ENCODE results near the gene RRM2.
A peak's percentile ranks its signal among the peaks of the same experiment; 100 is the strongest.

The RRM2 gene

DNA sequence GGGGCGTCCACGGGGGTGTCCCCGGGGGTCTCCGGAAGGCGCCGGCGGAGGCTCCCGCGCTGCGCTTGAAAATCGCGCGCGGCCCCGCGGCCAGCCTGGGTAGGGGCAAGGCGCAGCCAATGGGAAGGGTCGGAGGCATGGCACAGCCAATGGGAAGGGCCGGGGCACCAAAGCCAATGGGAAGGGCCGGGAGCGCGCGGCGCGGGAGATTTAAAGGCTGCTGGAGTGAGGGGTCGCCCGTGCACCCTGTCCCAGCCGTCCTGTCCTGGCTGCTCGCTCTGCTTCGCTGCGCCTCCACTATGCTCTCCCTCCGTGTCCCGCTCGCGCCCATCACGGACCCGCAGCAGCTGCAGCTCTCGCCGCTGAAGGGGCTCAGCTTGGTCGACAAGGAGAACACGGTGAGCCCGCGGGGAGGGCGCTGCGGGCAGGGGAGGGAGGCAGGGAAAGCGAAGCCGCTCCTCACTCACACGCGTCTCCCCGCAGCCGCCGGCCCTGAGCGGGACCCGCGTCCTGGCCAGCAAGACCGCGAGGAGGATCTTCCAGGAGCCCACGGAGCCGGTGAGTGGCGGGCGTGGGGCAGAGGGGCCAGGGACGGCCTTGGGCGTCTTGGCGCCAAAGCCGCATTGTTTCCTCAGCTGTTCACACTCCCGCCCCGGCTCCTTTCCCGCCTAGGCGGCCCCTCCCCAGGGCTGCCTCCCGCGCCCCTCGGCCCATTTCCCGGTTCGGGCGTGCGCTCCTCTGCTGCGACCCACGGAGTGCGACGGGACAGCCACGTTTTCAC, at the start of gene RRM2:
Gene RRM2, plus strand, starts transcription at position 240 of the 781 bp plus-strand sequence. Its CDS starts 60 bp downstream, at position 300.
- DNase-seq (ENCODE audit: insufficient read length, low spot score) (peak; percentile 86), FAIRE-seq (no peak)
- TF ChIP-seq POLR2A (IDR thresholded peaks at IDR 0.05; ENCODE audit: low read depth, low read length), result peak; percentile 98

DNA sequence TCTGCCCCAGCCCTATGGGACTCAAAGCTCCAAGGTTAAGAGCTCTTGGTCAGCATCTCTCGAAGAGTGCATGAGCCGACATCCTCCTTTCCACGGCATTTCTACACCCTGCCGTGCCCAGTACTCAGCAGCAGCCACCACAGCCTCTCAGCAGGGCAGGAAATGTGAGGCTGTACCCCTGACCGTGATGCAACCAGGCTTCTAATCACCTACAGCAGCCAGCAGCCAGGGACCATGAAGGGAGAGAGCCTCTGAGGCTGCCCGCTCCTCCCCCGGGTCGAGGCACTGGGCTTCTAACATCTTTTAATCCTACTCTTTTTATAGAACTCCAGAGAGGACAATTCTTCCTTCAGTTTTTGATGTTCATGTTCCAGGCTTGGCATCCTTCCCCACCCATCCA, 48.8 kb upstream of the RRM2 start:
- no peak for TF ChIP-seq POLR2A (IDR thresholded peaks at IDR 0.05; ENCODE audit: low read depth, low read length)
- no peak for FAIRE-seq
- no peak for DNase-seq (ENCODE audit: insufficient read length, low spot score)

DNA sequence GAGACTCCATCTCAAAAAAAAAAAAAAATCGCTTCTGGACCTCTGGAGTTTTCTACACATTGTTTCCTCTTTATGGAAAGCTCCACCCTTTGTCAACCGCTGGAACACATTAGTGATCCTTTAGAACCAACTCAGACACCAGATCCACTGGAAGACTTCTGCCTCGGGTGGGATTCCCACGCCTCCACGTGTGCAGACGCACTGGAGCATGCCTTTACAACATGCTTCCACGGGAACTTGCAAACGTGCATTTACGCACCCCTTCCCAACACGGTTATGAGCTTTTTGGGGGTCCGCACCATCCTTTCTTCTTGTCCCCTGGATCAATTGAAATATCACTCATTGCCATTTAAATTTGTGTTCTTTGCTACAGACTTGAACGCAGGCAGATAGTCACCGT, 47.4 kb upstream of the RRM2 start:
- no peak for DNase-seq (ENCODE audit: insufficient read length, low spot score)
- no peak for FAIRE-seq
- TF ChIP-seq POLR2A (IDR thresholded peaks at IDR 0.05; ENCODE audit: low read depth, low read length), result no peak

DNA sequence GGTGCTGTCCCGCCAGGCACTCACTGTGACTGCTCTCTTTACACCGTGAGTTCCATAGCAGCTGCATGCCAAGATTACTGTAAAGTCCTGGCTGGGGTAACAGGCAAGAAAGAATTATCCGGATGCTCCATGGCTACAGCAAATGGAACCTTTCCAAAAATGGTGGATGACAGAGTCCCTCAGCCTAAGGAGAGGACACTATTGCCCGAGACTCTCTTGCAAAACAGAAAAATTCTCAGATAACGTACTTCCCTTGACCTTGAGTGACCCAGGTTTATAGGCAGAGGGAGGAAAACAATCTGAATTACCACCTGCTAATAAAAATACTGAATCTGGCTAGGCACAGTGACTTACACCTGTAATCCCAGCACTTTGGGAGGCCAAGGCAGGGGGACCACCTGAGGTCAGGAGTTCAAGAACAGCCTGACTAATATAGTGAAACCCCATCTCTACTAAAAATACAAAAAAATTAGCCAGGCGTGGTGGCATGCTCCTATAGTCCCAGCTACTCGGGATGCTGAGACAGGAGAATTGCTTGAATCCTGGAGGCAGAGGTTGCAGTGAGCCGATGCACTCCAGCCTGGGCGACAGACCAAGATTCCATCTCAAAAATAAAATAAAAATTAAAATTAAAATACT, 46.8 kb upstream of the RRM2 start:
- FAIRE-seq, result no peak
- no peak for TF ChIP-seq POLR2A (IDR thresholded peaks at IDR 0.05; ENCODE audit: low read depth, low read length)
- no peak for DNase-seq (ENCODE audit: insufficient read length, low spot score)

DNA sequence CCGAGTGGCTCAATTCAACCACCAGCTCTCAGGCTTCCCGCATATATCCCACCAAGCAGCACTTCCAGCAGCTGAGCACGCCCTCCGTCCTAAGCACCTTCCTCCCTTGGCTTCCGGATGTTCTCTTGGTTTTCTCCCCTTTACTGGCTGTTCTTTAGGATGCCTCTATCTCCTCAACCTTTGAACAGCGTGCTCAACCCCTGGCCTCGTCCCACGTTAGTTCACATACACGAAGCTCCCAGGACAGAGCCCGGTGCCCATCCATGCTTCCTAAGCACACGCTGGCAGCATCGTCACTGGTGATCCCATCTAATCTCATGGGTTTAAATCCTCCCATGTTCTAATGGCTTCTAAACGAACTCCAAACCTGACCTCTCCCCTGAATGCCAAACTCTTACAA, 46.0 kb upstream of the RRM2 start:
- FAIRE-seq (no peak), DNase-seq (ENCODE audit: insufficient read length, low spot score) (no peak)
- TF ChIP-seq POLR2A (IDR thresholded peaks at IDR 0.05; ENCODE audit: low read depth, low read length), result no peak

DNA sequence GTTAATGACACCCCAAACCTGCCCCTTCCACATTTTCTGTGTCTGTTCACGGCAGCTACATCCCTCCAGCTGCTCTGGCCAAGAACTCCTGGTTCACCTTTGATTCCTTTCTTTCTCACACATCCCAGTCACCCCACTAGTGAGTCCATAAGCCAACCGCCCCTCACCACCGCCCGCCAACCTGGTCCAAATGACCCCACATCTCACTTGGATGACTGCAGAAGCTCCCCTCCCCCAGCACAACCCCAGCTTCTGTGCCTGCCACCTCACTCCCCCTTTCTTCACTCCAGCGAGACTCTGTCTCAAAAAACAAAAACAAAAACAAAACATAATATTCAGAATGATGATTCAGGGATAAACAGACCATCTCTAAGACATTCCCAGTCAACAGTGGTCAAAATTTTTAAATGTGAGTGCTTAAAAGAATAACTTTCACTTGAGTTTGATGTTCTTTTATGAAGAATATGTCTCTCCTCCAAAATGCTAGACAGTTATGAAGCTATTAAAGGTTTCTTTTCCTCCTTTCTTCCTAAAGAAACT, 45.5 kb upstream of the RRM2 start:
- no peak for TF ChIP-seq POLR2A (IDR thresholded peaks at IDR 0.05; ENCODE audit: low read depth, low read length)
- FAIRE-seq (no peak), DNase-seq (ENCODE audit: insufficient read length, low spot score) (no peak)

DNA sequence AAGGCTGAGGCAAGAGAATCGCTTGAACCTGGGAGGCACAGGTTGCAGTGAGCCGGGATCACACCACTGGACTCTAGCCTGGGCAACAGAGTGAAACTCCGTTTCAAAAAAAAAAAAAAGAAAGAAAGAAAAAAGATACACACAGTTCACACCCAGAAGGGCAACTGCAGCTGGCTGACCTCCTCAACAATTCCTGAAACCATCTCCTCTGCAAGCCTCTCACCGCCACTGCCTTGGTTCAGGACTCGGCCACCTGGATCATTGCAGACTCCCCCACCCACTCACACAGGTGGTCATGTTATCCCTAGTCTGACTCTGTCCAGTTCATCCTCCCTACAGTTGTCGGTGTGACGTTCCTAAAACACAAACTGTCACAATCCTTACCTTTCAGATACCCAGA, 44.5 kb upstream of the RRM2 start:
- FAIRE-seq, result no peak
- TF ChIP-seq POLR2A (IDR thresholded peaks at IDR 0.05; ENCODE audit: low read depth, low read length), result no peak
- no peak for DNase-seq (ENCODE audit: insufficient read length, low spot score)

DNA sequence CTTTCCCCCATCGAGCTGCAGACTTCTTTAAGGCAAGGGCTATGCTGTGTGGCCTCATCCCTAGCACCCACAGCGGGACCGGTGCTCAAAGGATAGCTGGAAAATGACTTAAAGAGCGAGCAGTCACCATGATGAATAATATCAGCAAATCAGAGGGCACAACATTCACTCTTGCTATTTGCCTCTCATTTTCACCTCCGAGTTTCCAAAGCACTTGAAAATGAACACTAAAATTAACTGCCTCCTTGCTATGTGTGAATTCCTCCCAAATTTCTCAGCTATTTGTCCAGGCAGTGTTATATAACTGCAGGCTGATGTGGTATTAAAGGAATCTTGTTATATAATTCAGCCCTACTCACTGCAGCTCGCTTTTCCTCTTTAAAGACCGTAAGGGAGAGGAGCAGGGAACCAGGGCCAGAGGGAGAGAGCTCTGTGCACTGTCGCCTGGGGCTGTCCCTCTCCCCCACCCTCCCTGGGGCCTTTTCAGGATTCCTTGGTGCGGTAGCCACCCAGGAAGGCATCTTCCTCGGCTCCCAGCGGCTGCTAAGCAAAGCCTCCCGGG, 43.8 kb upstream of the RRM2 start:
- DNase-seq (ENCODE audit: insufficient read length, low spot score), result no peak
- no peak for FAIRE-seq
- TF ChIP-seq POLR2A (IDR thresholded peaks at IDR 0.05; ENCODE audit: low read depth, low read length), result no peak

DNA sequence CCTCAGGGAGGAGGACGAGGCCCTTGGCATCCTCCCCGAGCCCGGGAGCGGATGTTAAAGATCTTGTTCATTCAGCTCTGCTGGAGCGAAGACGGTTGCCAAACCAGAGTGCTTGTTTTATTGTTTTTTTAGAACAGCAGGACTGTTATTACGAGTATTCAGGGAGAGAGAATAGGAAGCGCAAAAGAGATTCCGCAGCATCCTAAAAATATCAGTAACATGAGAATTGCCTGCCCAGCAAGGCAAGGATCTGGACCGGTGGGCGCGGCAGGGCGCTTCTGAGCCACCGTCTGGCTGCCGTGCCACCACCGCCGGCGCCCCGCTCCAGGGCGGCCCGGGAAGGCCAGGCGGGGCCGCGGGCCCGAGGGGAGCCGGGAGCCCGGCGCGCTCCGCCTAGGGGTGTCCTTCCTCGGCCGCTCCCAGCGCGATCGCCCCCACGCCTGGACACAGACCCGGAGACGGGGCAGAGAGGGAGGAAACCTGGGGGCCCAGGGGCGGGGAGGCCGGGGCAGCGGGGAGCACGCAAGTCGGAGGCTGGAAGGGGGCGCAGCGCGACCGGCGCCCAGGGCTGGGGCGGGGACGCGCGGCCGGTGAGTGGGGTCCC, 43.2 kb upstream of the RRM2 start:
- DNase-seq (ENCODE audit: insufficient read length, low spot score) (peak; percentile 59), FAIRE-seq (no peak)
- no peak for TF ChIP-seq POLR2A (IDR thresholded peaks at IDR 0.05; ENCODE audit: low read depth, low read length)

DNA sequence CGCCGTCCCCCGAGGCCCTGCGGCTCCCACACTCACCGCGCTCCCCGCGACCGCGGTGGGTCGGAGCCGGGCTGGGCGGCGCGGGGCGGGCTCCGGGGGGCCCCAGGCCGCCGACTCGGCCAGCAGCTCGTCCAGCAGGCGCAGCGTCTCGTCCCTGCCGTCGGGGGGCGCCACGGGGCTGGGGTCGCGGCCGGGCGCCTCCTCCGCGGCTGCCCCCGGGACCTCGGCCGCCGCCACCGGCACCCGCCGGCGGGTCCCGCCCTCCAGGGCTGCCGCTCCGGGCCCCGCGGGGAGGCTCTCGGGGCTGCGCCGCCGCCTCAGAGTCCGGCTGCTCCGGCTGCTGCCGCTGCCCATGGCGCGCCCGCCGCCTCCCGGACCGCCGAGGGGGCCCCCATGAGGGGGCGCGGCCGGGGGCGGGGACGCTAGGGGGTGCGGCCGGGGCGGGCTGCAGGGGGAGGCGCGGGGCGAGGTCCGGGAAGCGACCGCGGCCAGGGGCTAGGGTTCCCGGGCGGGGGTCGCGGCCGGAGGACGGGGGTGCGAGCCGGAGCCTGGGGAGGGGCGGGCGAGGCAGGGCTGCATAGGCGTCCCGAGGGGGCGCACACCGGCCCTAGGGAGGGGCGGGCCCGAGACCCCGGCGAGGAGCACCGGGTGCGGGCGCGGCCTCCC, 42.5 kb upstream of the RRM2 start, which contains the start of gene CYS1:
Gene CYS1, minus strand, starts transcription at position 542 of the 666 bp plus-strand sequence. Its CDS starts 188 bp downstream, at position 354.
- peak; percentile 64 for DNase-seq (ENCODE audit: insufficient read length, low spot score)
- no peak; the same call in 1 of the 2 replicates for TF ChIP-seq POLR2A (IDR thresholded peaks at IDR 0.05; ENCODE audit: low read depth, low read length)
- no peak for FAIRE-seq

DNA sequence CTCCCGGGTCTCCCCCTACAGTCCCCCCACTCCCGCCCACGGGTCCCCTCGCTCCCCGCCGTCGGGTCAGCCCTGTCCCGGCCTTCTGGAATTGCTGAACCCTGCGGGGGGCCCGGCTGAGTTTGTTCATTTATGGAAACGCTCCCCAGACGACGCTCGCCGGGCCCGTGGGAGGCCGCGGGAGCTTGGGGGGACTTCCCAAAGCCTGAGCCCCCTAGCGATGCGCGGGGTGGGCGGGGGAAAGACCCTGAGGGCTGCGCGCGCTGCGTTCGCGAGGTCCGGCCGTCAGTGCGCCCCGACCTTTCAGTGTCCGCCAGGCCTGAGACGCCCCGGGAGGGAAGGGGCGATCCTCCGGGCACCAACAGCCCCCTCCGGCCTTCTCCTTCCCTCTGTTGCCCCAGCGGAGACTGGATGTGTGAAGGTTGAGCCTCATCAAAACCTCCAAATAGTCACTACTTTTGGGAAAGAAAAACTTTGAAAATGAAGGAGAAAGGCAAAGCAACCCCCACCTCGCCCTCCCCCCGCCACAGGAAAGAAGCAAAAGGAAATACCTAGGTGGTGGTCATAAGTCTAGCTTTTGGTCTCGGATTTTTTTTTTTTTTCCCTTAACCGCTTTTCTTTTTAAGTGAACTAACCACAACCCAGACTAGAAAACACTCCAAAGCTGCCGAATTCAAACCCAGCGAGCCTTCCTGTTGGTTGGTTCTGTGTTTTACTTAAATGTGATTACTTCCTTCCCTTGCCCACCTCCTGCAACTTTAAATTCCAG, 41.8 kb upstream of the RRM2 start:
- no peak for DNase-seq (ENCODE audit: insufficient read length, low spot score)
- no peak for FAIRE-seq

DNA sequence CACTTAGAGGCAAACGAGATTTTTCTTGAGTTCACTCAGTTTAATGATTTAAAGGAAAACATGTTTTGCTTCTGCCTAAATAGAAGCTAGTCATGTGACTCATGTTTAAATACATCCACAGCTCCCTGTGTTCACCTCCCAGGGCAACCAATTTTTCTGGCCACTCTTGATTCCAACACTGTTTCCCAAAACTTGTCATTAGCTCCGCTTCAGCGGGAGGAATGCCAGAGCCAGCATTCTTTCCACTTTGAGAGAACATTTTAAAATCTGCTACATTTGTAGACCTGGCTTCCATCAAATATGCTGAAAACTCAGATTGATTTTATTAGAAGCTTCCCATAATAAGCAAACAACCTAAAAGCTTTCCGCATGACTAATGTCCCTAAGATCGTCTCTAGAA, 39.5 kb upstream of the RRM2 start:
- FAIRE-seq (no peak), DNase-seq (ENCODE audit: insufficient read length, low spot score) (no peak)
- no peak for TF ChIP-seq POLR2A (IDR thresholded peaks at IDR 0.05; ENCODE audit: low read depth, low read length)

More for the DNA sequence above, 41.8 kb upstream of the RRM2 start:
- no peak for TF ChIP-seq POLR2A (IDR thresholded peaks at IDR 0.05; ENCODE audit: low read depth, low read length)

DNA sequence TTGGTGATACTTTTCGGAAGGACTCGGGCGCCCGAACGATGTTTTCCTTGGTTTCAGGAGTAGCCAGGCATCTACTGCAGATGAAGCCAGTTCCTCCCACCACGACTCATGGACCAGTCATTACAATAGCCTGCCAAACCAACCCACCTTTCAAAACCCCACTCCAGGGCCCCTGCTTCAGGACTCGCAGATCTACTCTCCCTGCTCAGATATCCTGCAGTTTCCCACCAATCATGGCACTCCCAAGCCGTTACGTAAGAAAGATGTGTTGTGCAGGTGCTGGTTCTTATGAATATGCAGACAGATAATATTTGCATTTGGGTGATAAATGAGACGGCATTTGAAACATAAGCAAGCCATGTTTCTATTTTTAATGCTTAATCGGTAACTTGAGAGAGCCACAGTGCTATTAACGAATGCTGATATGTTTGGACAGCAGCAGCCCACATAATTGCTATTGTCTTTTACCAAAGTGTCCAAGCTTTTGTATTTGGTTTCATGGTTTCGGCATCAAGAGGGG, 38.8 kb upstream of the RRM2 start:
- FAIRE-seq (no peak), DNase-seq (ENCODE audit: insufficient read length, low spot score) (peak; percentile 57)
- TF ChIP-seq POLR2A (IDR thresholded peaks at IDR 0.05; ENCODE audit: low read depth, low read length), result no peak

All from H54 (cell line).